D341Med (cell line): ENCODE measurements around the gene MCEE.

ENCODE experiments used
- DNase-seq: peaks from one replicate; pipeline ENCODE4 v3.0.0; 2012; ENCODE audit warnings: low spot score

Gene MCEE

DNA sequence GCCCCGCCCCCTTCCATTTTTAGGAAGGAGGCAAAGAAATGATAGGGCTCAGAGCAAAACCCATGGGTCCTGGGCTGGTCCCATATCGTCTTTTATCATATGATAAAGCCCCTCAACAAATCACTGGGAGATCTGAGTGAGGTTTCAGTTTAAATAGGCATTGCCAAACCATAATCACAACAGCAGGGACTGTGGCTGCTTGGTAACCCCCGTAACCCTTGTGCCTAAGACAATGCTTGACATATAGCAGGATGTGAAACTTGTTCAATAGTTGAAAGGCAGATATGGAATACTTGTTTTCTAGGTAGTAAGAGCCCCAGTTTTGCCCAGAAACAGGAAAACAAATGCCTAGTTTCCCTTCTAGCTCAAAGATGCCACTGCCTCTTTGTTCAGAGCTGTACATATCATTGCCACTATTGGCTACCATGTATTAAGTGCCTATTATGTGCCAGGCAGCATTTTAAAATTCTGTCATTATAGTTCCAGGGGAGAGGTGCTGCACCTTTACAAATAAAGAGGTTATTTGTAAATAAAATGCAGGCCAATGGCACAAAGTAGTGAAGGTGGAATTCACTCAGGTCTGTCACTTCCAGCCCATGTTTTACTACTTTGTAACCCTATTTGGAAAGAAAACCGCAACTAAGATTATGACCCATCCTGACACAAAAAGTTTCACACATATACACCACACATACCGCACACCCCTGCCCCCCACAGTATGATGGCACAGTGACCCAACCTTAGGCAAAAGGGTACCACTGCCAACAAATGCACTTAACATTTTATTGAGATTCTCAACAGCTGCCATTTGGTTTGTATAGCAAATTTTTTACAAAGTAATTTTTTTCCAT lies 47.4 kb downstream of the MCEE start:
- DNase-seq = no peak

GRCh38 chr2:71078624-71079023 lies 51.4 kb downstream of the MCEE start:
- no peak for DNase-seq

DNA sequence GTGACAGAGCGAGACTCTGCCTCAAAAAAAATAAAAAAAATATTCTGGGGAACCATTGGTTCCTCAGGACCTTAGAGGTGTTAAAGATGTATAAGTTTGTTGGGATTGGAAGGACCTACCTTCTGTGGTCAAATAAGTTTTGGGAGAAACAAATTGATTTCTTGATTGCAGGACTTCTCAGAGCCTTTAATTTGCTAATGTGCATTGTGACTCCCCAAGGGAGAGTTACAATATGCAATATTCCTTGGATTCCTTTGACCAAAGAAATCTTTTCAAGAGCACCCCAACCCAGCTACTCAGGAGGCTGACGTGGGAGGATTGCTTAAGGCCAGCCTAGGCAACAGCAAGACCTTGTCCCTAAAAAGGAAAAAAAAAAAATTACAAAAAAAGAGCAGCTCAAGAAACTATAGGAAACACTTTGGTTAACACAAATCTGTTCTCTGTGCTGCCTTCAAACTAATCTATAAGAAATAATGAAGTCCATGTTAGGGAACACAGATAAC lies 55.1 kb downstream of the MCEE start:
- no peak for DNase-seq

DNA sequence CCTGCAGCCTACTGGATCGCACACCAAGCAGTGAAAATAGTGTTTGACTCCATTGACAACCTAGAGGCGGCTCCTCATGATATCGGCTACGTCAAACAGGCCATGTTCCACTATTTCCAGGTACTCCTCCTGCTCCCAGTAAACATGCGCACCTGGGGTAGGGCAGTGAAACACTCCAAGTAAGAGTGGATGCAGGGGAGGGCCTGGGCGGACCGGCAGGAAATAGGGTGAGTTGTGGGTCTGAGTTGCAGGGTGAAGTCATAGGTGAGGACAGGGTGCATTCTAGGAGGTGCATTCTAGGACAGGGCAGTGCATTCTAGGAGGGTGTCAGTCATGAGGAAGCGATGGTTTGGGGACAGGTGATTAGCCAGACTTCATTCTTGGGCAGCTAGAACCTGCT lies 56.6 kb downstream of the MCEE start:
- no peak for DNase-seq

DNA sequence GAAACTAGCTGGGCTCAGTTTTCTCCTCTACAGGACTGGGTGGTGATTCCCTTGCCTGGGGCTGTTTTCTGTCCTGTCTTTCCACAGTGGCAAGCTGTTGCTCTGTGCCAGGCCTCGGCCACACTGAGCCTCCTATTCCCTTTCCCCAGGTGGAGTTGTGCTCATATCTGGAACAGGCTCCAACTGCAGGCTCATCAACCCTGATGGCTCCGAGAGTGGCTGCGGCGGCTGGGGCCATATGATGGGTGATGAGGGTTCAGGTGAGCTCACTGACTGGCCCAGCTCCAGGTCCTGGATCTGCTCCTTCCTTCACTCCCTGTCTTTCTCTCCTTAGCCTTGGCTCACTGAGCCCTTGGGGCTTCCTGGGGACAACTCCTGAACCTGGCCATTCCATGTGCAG lies 57.5 kb downstream of the MCEE start:
- DNase-seq = no peak

- no peak for DNase-seq
These were observed 58.2 kb downstream of the MCEE start for GRCh38 chr2:71071681-71072398.

DNA sequence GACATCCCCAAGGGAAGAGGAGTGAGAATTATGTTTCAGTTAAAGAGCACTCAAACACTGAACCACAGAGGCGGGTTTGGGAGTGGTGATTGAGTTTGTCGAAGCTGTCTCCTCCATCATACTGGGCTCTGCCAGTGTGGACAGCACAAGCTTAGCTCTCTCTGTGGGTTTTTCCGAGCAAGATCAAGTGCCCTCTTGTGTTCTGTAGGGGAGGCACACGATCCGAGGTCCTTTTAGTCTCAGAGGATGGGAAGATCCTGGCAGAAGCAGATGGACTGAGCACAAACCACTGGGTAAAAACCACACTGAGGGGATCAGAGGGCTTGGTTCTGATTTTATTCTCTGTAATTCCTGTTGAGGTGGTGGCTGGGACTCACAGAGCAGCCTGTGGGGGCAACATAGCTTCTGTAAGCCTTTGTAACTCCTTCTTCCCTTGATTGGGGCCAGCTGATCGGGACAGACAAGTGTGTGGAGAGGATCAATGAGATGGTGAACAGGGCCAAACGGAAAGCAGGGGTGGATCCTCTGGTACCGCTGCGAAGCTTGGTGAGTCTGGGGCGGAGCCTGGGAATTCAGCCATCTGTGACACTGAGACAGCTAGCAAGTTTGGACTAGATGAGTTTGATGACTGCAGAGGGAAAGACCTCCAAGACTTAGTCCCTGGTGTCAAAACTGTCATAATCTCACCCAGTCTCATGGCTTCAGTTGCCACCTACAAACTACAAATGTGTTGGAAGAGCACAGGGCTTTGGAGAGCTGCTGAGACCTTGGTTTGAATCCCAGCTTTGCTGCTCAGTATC lies 59.5 kb downstream of the MCEE start:
- peak; percentile 46 for DNase-seq

GRCh38 chr2:71069376-71069775 lies 60.7 kb downstream of the MCEE start:
- DNase-seq = no peak

DNA sequence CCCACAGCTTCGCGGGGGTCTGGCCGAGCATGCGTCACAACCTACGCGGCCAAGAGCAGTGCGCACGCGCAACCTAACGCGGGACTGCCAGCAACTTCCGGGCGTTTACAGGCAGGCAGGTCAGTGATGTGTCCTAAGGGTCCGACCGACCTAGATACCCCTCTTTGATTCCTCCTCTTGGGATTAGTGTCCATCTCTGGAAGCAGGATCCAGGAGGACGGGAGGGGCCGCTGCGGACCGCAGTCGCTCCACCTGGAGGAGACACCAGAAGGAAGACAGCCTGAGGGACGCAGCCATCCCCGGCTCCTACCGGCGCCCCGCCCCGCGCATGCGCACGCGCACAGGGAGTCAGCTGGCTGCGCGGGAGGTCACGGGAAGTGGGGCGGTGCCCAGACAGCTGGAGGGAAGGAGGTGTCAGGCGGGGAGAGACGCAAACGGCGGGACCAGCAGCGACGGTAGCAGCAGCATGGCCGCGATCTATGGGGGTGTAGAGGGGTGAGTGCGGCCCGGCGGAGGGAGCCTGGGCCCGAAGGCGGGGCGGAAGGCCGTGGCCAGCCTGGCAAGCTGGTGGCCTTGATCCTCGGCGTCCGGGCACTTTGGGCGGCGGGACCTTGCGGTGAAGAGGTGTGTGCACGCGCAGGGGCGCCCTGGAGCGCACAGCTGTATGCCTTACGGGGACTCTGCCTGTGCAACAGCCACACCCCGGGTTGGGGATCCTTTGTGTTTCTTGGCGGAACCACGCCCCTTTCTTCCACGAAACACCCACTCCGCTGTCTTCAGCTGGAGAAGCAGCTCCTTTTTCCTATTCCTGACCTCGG lies 61.6 kb downstream of the MCEE start, which contains the start of gene NAGK:
Gene NAGK, plus strand, starts transcription at position 431 of the 818 bp plus-strand sequence. Its CDS starts 36 bp downstream, at position 467.
- DNase-seq = peak; percentile 99

DNA sequence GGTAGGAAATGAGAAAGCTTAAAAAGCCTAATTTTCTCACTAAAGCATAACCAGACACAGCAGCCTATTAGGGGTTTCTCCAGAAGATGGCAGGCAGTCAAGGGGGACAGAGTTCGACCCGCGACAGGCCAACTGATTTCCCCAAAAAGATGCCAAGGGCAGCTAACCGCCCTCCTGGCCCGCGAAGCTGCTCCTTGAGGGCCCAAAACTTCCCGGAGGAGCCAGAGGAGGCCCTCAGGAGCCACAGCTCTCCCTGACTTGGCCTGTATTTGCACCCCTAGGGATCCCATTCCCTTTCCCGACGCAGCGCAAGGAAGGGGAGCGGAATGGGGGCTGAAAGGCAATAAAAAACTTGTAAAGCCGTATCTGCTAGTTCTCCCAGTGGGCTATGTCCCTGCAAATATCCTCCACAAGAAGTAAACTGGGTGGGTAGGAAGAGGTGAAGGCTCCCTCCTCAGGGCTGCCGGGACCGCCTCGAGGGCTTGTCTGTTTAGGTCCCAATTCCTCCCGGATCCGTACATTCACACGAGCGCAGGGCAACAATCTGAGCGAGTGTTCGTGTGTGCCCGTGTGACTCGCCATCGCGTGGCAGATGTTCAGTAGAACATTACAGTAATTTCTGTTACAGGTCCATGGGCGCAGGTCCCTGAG lies 62.3 kb downstream of the MCEE start:
- no peak for DNase-seq

DNA sequence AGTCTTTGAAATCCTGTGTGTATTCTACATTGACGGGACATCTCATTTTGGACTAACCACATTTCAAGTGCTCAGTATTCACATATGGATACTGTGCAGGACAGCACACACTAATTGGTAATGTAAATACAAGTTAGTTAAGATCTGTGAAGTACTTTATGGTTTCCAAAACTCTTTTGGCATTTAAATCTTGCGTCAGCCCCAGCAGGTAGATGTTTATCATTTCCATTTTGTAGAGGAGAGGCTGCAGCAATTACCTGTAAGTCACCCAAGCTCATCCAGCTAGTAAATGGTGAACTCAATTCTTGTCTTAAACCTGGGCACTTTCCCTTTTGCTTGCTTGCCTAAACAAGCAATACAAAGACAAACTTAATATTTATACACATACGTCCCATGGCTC lies 63.2 kb downstream of the MCEE start:
- no peak for DNase-seq

- no peak for DNase-seq
These were observed 65.0 kb downstream of the MCEE start for GRCh38 chr2:71064754-71065621.

GRCh38 chr2:71064110-71064611 lies 65.9 kb downstream of the MCEE start:
- DNase-seq = no peak

DNA sequence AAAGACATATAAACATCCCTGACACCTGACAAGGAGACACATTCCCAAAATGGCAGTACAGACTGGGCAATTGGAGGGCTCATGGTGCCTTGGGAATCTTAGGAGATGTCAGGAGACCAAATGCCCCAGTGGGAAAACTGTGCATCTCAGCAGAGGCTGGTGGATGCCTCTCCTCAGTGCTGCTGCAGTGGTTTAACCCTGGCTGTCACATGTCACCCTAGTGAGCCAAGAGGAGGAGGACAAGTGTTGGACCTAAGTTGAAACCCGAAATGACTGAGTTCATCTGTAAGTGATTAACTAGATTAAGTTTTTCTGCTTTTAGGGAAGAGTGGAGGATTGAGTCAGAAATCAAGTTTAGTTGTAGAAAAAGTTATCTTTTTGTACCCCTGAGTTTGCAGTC lies 66.8 kb downstream of the MCEE start:
- no peak for DNase-seq

DNA sequence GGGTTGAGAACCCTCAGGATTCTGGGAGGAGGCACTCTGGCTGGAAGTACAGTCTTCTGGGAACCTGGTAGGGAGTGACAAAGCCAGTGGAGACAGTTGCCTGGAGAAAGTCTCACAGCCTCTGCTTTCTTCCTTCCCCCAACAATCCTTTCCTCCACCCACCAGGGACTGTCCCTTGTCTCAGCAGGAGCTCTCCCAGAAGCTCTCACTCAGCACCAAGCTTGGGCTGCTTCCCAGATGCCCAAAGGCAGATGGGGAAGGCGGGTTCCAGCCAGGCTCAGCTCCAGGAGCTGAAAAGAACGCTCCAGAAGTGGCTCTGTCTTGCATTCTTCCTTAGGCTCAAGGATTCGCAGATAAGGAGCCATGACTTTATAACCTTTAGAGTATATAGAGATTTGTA lies 69.2 kb downstream of the MCEE start:
- no peak for DNase-seq

DNA sequence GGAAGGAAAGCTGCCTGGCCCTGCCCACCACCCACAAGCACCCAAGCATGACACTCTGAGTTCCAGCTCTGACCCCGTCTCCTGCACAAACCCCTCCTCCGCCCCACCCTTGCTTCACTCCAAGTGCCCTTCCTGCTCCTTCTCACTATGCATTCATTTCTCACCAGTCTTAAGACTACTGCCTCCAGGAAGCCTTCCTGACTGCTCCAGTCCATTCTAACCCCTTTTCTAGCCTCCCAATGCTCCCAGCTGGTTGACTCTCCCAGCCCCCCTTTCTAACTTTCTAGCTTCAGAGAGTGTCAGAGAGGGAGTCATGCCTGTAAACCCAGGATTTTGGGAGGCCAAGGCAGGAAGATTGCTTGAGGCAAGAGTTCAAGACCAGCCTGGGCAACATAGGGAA lies 69.8 kb downstream of the MCEE start:
- no peak for DNase-seq
